Lower leg skin (tissue), 4 donors: Measurements from ENCODE around the gene ARNT2. TPM values are rescaled to one million over a fixed set of nuclear protein-coding genes. Genes with fewer than 3 reads are reported as not detected.
A peak's percentile ranks its signal among the peaks of the same experiment; 100 is the strongest.

Source experiments
- DNase-seq, 2 donors: peaks; one replicate each; pipeline ENCODE4 v3.0.0-alpha.2; 2019; ENCODE audit warnings: low spot score in 2 of 2
- H3K4me3 ChIP-seq: fragments of 200-600 bp; sonication (generic); 2 replicates; pipeline ENCODE4 v1.5.1; 2017; ENCODE audit warnings: mild to moderate bottlenecking, low read depth; ENCODE audit not compliant: poor library complexity, severe bottlenecking
- CTCF ChIP-seq, 3 donors: fragments of 450-650 bp; IDR thresholded peaks; one replicate each; pipeline ENCODE4 v1.5.1; 2016; ENCODE audit warnings: antibody characterized with exemption in 3 of 3, mild to moderate bottlenecking in 3 of 3, moderate library complexity in 2 of 3
- POLR2A ChIP-seq, 2 donors: fragments of 450-650 bp; IDR thresholded peaks; one replicate each; pipeline ENCODE4 v1.6.1; 2016 to 2017; ENCODE audit warnings: antibody characterized with exemption in 2 of 2, mild to moderate bottlenecking in 1 of 2, moderate library complexity in 1 of 2
- WGBS, 2 donors: methylation state at CpG; one replicate each; pipeline ENCODE4 v1.1.5; 2018; 5-methylcytosine and 5-hydroxymethylcytosine counted together
- intact Hi-C: fragments of 100-400 bp; cut with DNase I; formaldehyde crosslinking; loops from one replicate; pipeline ENCODE4 v1.15.0; 2023; ENCODE audit warnings: low total_unique reads
- total RNA-seq, 4 donors: library from RNA; depleted of rRNA; stranded (reverse); fragments of >200 nt; gene quantifications; one replicate each; pipeline ENCODE4 v1.1.0, GENCODE V29; 2016

The ARNT2 gene
- total RNA-seq, 4 donors from 2014 or later = 1.7 to 8.7 (median 3.0) TPM

GRCh38 chr15:80590761-80591355 is 186.7 kb downstream of the ARNT2 start:
- intact Hi-C loops = no loop called here
- peak in 1 of 2 donors; percentile 65 for DNase-seq
- H3K4me3 ChIP-seq = no peak overlapping the region
- TF ChIP-seq POLR2A (IDR thresholded peaks at IDR 0.05) = no peak
- no peak for TF ChIP-seq CTCF (IDR thresholded peaks at IDR 0.05)
- 82 to 89% methylated on average over 7 of the region's 7 CpGs for WGBS, 2 donors

- H3K4me3 ChIP-seq = no peak overlapping the region
- DNase-seq = peak in 1 of 2 donors; percentile 64
- TF ChIP-seq CTCF (IDR thresholded peaks at IDR 0.05) (no peak), POLR2A (IDR thresholded peaks at IDR 0.05) (no peak)
- intact Hi-C loops = no loop called here
- WGBS, 2 donors = 94 to 98% methylated on average over 23 of the region's 23 CpGs
Measured at GRCh38 chr15:80591471-80591870, 187.3 kb downstream of the ARNT2 start.

GRCh38 chr15:80591938-80592825 is 188.0 kb downstream of the ARNT2 start:
- no peak for TF ChIP-seq POLR2A (IDR thresholded peaks at IDR 0.05)
- intact Hi-C loops = no loop called here
- H3K4me3 ChIP-seq = no peak overlapping the region
- peak in 1 of 2 donors; percentile 46 for DNase-seq
- 95 to 96% methylated on average over 10 of the region's 10 CpGs for WGBS, 2 donors

GRCh38 chr15:80593486-80594030 is 189.4 kb downstream of the ARNT2 start:
- DNase-seq = peak in 1 of 2 donors; percentile 79
- intact Hi-C loops = no loop called here

GRCh38 chr15:80594091-80594889 is 190.1 kb downstream of the ARNT2 start:
- no peak for TF ChIP-seq CTCF (IDR thresholded peaks at IDR 0.05)
- no peak for TF ChIP-seq POLR2A (IDR thresholded peaks at IDR 0.05)
- H3K4me3 ChIP-seq = no peak overlapping the region
- peak in 1 of 2 donors; percentile 78 for DNase-seq
- 77 to 92% methylated on average over 11 to 12 of the region's 12 CpGs for WGBS, 2 donors
- intact Hi-C loops = no loop called here

More at GRCh38 chr15:80593486-80594030, 189.4 kb downstream of the ARNT2 start:
- H3K4me3 ChIP-seq = no peak overlapping the region
- TF ChIP-seq POLR2A (IDR thresholded peaks at IDR 0.05) (no peak), CTCF (IDR thresholded peaks at IDR 0.05) (no peak)
- WGBS, 2 donors = 90 to 96% methylated on average over 12 to 13 of the region's 13 CpGs
